ENCODE results near the gene DUSP16.

GRCh38 chr12:12540261-12541013 lies 22.2 kb downstream of the DUSP16 start:
- TF ChIP-seq POLR2AphosphoS5 (IDR thresholded peaks at IDR 0.05; ENCODE audit: low read depth) (no peak), CTCF (IDR thresholded peaks at IDR 0.05; ENCODE audit: insufficient read depth, low read length) (no peak), REST (IDR thresholded peaks at IDR 0.05; ENCODE audit: insufficient replicate concordance, low read depth) (no peak), SPI1 (IDR thresholded peaks at IDR 0.05; ENCODE audit: borderline replicate concordance, low read depth) (no peak)
